Karpas-422 (cell line): Measurements from ENCODE around the gene ARSB. TPM values are rescaled to one million over a fixed set of nuclear protein-coding genes. Genes with fewer than 3 reads are reported as not detected.

ENCODE experiments used
- DNase-seq: peaks from one replicate; pipeline ENCODE4 v3.0.0-alpha.2; 2015
- H2AFZ ChIP-seq: fragments of 200-600 bp; sonication (generic); 2 replicates; pipeline ENCODE4 v1.6.1; 2014; ENCODE audit warnings: antibody characterized with exemption, low read length, mixed read lengths
- H3K27ac ChIP-seq: fragments of 200-600 bp; sonication (generic); 2 replicates; pipeline ENCODE4 v1.5.1; 2014; ENCODE audit warnings: mild to moderate bottlenecking, low read length, moderate library complexity
- H3K27me3 ChIP-seq: fragments of 200-600 bp; sonication (generic); 2 replicates; pipeline ENCODE4 v1.6.1; 2014; ENCODE audit warnings: low read length, mixed read lengths
- H3K36me3 ChIP-seq: fragments of 200-600 bp; sonication (generic); 2 replicates; pipeline ENCODE4 v1.6.1; 2014; ENCODE audit warnings: low read length, mixed read lengths; ENCODE audit not compliant: insufficient read depth
- H3K4me1 ChIP-seq: fragments of 200-600 bp; sonication (generic); 2 replicates; pipeline ENCODE4 v1.6.1; 2014; ENCODE audit warnings: mild to moderate bottlenecking, low read length, mixed read lengths
- H3K4me2 ChIP-seq: fragments of 200-600 bp; sonication (generic); 2 replicates; pipeline ENCODE4 v1.6.1; 2014; ENCODE audit warnings: low read length, low read depth, mild to moderate bottlenecking; ENCODE audit not compliant: poor library complexity, severe bottlenecking
- H3K4me3 ChIP-seq: fragments of 200-600 bp; sonication (generic); 2 replicates; pipeline ENCODE4 v1.5.1; 2014; ENCODE audit warnings: mild to moderate bottlenecking, antibody characterized with exemption, low read length, mixed read lengths
- H3K79me2 ChIP-seq: fragments of 200-600 bp; sonication (generic); 2 replicates; pipeline ENCODE4 v1.6.1; 2014; ENCODE audit warnings: mild to moderate bottlenecking, low read length, mixed read lengths
- H3K9ac ChIP-seq: fragments of 200-600 bp; sonication (generic); 2 replicates; pipeline ENCODE4 v1.6.0; 2014; ENCODE audit warnings: low read length
- H3K9me2 ChIP-seq: fragments of 200-600 bp; sonication (generic), shearing (Covaris generic); replicated peaks from 2 replicates; pipeline ENCODE4 v1.6.0; 2014; ENCODE audit warnings: mild to moderate bottlenecking, low read length, moderate library complexity; ENCODE audit not compliant: insufficient read depth
- H3K9me3 ChIP-seq: fragments of 300-700, 200-600 bp; sonication (generic); 2 replicates; pipeline ENCODE4 v1.6.1; 2014; ENCODE audit warnings: low read length, mixed read lengths
- H4K20me1 ChIP-seq: fragments of 200-600 bp; sonication (generic); 2 replicates; pipeline ENCODE4 v1.6.1; 2014; ENCODE audit warnings: mild to moderate bottlenecking, antibody characterized with exemption, low read length, low read depth; ENCODE audit not compliant: insufficient read depth
- total RNA-seq: library from RNA; depleted of rRNA; stranded (reverse); fragments of >200 nt; shearing (Covaris generic); gene quantifications from 2 replicates; pipeline ENCODE4 v1.2.3, GENCODE V29; 2014; ENCODE audit warnings: low replicate concordance

Gene ARSB
- total RNA-seq, 1 experiment from 2014 or later: 10.8 TPM

- Histone ChIP-seq H3K9me3 (no peaks in the 10 kb centered on the region), H4K20me1 (no peaks in the 10 kb centered on the region), H3K27me3 (no peaks in the 10 kb centered on the region), H3K79me2 (no peaks in the 10 kb centered on the region), H3K27ac (no peak overlapping the region), H3K9ac (no peak overlapping the region), H3K4me2 (no peak overlapping the region), H2AFZ (no peak overlapping the region), H3K9me2 (no peaks in the 10 kb centered on the region), H3K36me3 (no peaks in the 10 kb centered on the region), H3K4me1 (peaks cover 4% of the 10 kb centered on the region), H3K4me3 (no peak overlapping the region)
- no peak for DNase-seq
Measured at GRCh38 chr5:78974601-78975000, 10.5 kb downstream of the ARSB start.

DNA sequence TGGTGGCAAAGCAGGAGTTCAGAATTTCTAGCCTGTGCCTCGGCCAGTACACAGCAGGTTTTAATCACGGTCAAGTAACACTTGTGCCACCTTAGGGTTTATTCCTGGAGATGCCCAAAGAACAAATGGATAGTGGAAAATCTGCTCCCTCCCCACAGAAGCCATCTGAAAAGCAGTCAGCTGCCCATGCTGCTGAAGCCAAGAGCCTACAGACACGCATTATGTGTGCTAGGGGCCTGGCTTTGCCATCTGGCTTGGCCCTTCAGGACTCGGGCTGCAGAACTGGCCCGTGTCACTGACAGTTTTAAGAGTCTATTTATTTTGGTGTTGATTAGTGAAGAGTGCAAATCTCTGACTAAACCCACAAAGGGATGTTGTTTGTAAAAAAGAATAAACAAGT lies 11.1 kb downstream of the ARSB start:
- no peaks in the 10 kb centered on the region for H3K9me2 ChIP-seq
- no peaks in the 10 kb centered on the region for H4K20me1 ChIP-seq
- no peak overlapping the region for H2AFZ ChIP-seq
- H3K9me3 ChIP-seq: no peaks in the 10 kb centered on the region
- H3K27ac ChIP-seq: no peak overlapping the region
- H3K4me1 ChIP-seq: peaks cover 4% of the 10 kb centered on the region
- no peaks in the 10 kb centered on the region for H3K79me2 ChIP-seq
- no peak overlapping the region for H3K4me3 ChIP-seq
- DNase-seq: no peak
- H3K4me2 ChIP-seq: no peak overlapping the region
- H3K9ac ChIP-seq: no peak overlapping the region
- no peaks in the 10 kb centered on the region for H3K27me3 ChIP-seq
- no peaks in the 10 kb centered on the region for H3K36me3 ChIP-seq

- Histone ChIP-seq H3K27ac (no peak overlapping the region), H3K27me3 (no peaks in the 10 kb centered on the region), H3K4me1 (peaks cover 4% of the 10 kb centered on the region), H3K4me3 (no peak overlapping the region), H4K20me1 (no peaks in the 10 kb centered on the region), H3K9me2 (no peaks in the 10 kb centered on the region), H3K9me3 (no peaks in the 10 kb centered on the region), H3K79me2 (no peaks in the 10 kb centered on the region), H2AFZ (no peak overlapping the region), H3K4me2 (no peak overlapping the region), H3K9ac (no peak overlapping the region), H3K36me3 (no peaks in the 10 kb centered on the region)
- DNase-seq: no peak
Measured at GRCh38 chr5:78972654-78973428, 12.3 kb downstream of the ARSB start.

GRCh38 chr5:78971998-78972397 lies 13.1 kb downstream of the ARSB start:
- no peak overlapping the region for H3K4me2 ChIP-seq
- H3K9ac ChIP-seq: no peak overlapping the region
- no peaks in the 10 kb centered on the region for H3K9me2 ChIP-seq
- no peaks in the 10 kb centered on the region for H3K9me3 ChIP-seq
- H3K27ac ChIP-seq: no peak overlapping the region
- no peaks in the 10 kb centered on the region for H3K36me3 ChIP-seq
- no peaks in the 10 kb centered on the region for H4K20me1 ChIP-seq
- H3K4me1 ChIP-seq: no peaks in the 10 kb centered on the region
- no peaks in the 10 kb centered on the region for H3K79me2 ChIP-seq
- H3K27me3 ChIP-seq: no peaks in the 10 kb centered on the region
- H3K4me3 ChIP-seq: no peak overlapping the region
- DNase-seq: no peak
- H2AFZ ChIP-seq: no peak overlapping the region

DNA sequence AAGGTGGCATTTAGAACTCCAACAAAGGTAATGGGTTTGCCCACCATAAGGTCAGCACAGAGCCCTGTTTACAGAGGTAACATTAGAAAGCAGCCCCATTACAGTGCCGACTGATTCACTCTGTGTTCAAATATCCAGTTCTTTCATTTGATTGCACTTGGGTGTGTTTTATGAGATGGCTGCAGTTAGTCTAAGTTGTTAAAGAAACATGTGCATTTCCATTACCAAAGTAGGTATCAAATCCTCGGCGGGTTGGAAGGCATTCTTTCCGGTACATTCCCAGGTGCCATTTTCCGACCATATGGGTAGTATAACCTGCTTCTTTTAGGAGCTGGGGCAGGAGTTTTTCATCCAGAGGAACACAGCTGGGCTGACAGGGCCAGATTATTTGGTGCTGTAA lies 16.3 kb downstream of the ARSB start:
- no peak overlapping the region for H2AFZ ChIP-seq
- no peaks in the 10 kb centered on the region for H3K36me3 ChIP-seq
- no peak overlapping the region for H3K4me3 ChIP-seq
- H3K4me2 ChIP-seq: no peak overlapping the region
- H3K27me3 ChIP-seq: no peaks in the 10 kb centered on the region
- no peak overlapping the region for H3K27ac ChIP-seq
- H3K9ac ChIP-seq: no peak overlapping the region
- no peaks in the 10 kb centered on the region for H3K9me2 ChIP-seq
- H3K79me2 ChIP-seq: no peaks in the 10 kb centered on the region
- no peak for DNase-seq
- no peaks in the 10 kb centered on the region for H4K20me1 ChIP-seq
- no peaks in the 10 kb centered on the region for H3K4me1 ChIP-seq
- no peaks in the 10 kb centered on the region for H3K9me3 ChIP-seq

DNA sequence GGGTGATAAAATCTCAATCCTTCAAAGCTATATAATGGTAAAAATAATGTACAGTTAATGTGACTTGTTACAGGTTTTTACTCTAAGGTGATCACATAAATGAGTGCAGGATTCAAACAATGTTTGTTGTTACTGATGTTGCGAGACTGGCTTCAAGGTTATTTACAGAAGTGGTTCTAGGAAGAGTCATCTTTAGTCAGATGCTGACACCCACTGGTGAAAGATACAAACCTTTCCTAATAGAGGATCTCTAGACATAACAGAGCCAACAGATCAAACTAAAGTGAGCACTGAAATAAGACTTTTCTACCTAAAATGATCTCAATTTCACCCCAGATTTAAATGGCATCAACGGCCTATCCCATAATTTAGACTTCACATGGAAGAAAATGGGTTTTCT lies 20.2 kb downstream of the ARSB start:
- DNase-seq: peak; percentile 49
- no peak overlapping the region for H2AFZ ChIP-seq
- no peak overlapping the region for H3K9ac ChIP-seq
- no peaks in the 10 kb centered on the region for H3K36me3 ChIP-seq
- H3K9me2 ChIP-seq: no peaks in the 10 kb centered on the region
- no peaks in the 10 kb centered on the region for H3K4me1 ChIP-seq
- H3K79me2 ChIP-seq: no peaks in the 10 kb centered on the region
- no peak overlapping the region for H3K4me3 ChIP-seq
- H3K9me3 ChIP-seq: no peaks in the 10 kb centered on the region
- no peaks in the 10 kb centered on the region for H3K27me3 ChIP-seq
- H3K27ac ChIP-seq: no peak overlapping the region
- no peaks in the 10 kb centered on the region for H4K20me1 ChIP-seq
- no peak overlapping the region for H3K4me2 ChIP-seq

DNA sequence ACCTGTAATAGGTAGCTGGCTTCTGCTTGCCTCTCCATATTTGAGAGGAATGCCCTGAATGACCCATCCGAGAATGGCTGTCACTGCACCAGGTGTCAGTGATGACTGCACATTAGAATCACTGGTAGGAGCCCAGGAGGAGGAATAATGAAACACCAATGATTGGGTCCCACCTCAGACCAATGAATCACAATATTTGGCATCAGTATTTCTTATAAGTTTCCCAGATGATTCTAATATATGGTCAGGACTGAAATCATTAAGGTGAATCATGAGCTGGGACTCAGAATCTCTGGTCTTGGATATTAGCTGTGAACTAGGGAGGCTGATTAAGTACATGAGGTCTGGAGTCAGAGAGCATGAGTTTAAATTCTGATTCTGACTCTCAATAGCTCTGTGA lies 23.4 kb downstream of the ARSB start:
- no peaks in the 10 kb centered on the region for H3K9me3 ChIP-seq

DNA sequence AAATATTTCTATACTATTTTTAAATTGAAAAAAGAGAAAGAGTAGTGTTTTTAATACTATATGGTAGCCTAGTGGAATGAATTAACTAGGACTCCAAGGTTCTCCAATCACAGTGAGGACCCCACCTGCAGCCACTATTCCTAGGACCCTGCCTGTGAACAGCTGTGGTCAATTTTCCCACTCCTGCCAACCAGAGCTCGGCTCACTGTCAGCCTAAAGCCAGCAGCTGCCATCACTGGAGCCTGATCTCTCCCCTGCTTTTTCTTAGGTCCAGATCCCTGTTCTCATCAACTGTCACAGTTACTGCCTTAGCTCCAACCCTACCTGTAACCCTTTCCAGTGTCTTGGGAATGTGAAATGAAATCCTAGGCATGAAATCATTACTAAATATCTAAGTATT lies 25.3 kb downstream of the ARSB start:
- Histone ChIP-seq H3K79me2 (no peaks in the 10 kb centered on the region), H3K9ac (no peak overlapping the region), H3K4me3 (no peak overlapping the region), H3K36me3 (no peaks in the 10 kb centered on the region), H3K4me1 (no peaks in the 10 kb centered on the region), H3K27me3 (no peaks in the 10 kb centered on the region), H2AFZ (no peak overlapping the region), H3K4me2 (no peak overlapping the region), H3K9me2 (no peaks in the 10 kb centered on the region), H3K9me3 (no peaks in the 10 kb centered on the region), H3K27ac (no peak overlapping the region), H4K20me1 (no peaks in the 10 kb centered on the region; the same call in 1 of the 2 replicates)
- no peak for DNase-seq

More for the DNA sequence above, 23.4 kb downstream of the ARSB start:
- Histone ChIP-seq H3K4me3 (no peak overlapping the region), H3K9me2 (no peaks in the 10 kb centered on the region), H3K27me3 (no peaks in the 10 kb centered on the region), H3K9ac (no peak overlapping the region), H3K79me2 (no peaks in the 10 kb centered on the region), H3K4me1 (no peaks in the 10 kb centered on the region), H3K4me2 (no peak overlapping the region), H3K27ac (no peak overlapping the region), H4K20me1 (no peaks in the 10 kb centered on the region; the same call in 1 of the 2 replicates), H2AFZ (no peak overlapping the region), H3K36me3 (no peaks in the 10 kb centered on the region)
- no peak for DNase-seq
